Measurements from ENCODE around the gene ILDR2.

ILDR2 gene

DNA sequence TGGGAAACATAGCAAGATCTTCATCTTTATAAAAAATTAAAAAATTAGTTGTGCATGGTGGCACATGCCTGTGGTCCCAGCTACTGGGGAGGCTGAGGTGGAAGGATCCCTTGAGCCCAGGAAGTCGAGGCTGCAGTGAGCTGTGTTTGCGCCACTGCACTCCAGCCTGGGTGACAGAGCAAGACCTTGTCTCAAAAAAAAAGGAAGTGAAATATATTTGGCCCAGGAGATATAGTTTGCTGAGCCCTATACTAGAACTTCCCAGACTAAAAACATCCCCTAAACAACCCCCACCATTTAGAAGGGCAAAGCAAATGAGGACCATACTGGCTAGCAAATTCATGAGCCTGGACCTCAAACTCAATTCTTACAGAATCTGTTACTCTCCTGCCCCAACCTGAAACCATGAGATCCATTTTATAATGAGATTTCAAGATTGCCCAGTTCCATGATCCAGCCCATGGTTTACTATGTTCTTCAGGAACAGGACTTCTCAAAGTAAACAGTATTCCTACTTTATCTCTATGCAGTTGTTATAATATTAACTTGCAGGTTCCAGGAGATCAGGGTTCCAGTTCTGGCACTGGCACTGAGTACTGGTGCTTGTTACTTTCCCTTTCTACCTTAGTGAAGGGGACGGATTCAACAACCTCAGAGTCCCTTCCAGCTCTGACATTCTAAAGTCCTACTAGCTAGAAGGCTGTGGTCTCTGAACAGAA is 50.4 kb downstream of the ILDR2 start:
- DNase-seq, result no peak

DNA sequence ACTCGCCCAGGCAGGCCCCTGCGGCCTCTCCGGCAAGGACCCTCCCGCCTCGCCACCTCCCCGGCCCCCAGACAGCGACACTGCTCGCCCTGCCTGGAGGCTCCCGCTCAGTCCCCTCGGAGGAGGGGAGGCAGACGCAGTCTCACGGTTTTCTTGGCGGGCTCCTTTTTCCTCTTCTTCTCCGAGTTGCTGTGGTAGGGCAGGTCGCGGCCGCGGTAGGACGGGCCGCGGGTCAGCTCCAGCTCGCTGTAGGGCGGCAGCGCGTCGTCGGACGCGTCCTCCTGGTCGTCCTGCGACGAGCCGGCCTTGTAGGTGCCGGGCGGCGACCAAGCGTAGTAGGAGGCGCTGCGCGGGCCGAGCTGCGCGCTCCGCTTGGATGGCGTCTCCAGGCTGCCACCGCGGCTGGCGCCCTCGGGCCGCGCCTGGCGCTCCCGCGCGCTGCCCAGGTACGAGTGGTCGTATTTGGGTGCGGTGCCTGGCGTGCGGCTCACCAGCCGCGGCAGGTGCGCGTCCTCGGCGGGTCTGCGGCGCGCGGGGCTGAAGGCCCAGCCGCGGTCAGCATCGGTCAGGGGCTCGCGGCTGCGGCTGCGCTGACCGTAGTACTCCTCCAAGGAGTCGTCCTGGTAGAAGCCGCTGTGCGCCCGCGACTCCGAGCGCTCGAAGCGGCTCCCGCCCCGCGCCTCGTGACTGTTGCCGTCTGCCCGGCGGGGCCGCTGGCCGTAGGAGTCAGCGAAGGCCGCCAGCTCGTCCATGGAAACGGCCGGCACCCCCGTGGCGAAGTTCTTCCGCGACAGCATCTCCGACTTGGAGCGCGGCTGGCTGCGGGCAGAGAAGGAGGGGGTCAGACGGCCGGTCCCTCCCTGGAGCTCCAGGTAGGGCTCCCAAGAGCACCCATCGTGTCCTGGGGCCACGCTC is 54.5 kb downstream of the ILDR2 start:
- DNase-seq, result no peak

DNA sequence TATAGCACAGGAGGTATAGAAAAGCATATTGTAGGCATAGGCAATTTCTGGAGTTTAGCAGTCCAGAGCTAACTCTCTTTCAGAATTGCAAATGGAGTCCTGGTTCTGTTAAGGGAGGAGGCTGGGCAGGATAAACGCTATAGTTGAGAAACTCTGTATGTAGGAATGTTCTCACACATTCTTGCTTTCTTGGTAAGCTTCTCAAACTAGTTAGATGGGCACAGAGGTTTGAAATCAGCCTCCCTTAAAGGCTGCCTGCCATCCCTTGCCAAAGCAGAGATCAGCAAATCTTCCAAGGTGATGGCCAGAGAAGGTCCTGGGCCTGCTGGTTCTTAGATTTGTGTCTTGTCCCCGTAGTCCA is 56.4 kb downstream of the ILDR2 start:
- no peak for DNase-seq

DNA sequence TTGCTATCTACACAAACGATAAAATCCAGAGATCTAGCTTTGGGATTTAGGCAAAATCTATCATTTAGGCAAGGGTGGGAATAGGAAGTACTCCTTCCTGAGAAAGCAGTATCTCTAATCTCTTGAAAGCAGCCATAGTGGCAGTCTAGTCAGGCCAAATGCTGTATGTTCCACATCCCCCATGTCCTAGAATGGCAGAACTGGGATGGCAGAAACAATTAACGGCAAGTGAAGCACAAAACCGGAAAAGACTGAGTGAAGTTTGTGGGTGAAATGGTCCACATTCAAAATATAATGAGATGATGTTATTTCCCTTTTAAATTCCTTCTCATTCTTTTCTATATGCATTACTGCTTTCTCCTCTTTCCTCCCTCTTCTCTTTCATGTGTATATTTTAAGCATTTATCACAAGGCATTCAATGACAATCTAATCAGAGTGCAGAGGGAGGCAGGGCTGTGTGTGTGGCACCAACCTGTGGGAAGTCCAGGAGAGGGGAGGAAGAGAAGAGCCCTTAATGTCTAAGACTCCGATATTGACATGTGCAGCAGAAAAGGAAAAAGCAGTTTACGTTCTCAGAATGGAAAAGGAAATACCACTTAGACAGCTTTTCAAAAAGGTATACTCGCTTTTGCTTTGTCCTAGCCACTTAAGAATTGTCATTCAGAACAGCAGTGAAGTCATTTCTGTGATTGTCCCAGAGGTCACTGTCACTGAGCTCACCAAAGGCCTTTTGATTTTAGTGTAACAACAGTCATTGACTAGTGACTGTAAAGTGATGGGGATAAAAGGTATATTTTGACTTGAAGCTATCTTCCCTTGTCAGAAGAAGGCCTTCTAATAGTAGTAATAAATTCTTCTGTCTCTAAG is 57.0 kb downstream of the ILDR2 start:
- DNase-seq, result no peak

DNA sequence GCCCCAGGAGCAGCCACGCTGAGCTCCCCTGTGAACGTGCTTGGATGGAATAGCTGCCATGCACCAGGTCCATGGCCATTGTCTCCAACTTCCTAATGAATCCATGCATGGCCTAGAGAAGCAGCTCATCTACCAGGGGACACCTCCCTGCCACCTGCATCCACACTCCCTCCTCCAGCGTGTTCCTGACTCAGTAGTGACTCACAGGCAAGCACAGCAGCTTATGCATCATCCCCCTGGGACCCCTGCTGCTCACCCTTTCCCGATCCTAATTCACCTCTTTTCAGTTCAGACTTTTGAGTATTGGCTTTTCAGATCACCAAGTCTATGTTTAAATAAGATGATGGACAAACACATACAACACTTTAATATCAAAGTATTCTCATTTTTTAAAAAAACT is 59.4 kb downstream of the ILDR2 start:
- no peak for DNase-seq

DNA sequence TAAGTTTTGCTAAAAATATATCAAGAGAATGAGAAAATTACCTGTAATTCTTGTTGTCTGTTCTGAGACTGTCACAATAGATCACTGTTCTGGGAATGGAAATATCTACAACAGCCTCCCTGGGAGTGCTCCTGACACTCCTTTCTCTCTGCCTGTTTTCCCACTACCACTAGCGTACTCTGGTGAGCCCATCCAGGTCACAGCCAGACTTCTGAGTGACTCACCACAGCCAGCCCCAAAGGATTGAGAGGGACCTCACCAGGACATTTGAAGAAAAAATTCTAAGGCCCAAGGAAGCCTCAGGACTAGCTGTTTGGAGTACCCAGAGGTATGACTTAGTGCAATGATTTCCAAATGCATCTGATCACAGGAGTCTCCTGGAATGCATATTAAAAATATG is 60.3 kb downstream of the ILDR2 start:
- no peak for DNase-seq

DNA sequence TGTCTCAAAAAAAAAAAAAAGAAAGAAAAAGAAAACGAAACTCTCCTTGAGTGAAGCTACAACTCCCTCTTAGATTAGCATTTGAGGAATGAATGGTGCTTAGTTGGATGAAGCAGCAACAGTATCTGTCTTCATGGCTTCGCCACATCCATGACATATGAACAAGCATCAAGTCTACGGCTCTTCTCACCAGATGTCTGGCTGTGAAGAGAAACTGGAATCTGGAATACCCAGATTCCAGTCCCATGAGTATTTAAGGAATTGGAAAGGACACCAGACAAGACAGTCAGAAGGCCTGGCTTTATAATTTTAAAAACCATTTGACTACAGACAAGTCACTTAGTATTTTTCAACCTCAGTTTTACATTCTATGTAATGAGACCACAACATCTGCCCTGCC is 61.2 kb downstream of the ILDR2 start:
- DNase-seq, result no peak

DNA sequence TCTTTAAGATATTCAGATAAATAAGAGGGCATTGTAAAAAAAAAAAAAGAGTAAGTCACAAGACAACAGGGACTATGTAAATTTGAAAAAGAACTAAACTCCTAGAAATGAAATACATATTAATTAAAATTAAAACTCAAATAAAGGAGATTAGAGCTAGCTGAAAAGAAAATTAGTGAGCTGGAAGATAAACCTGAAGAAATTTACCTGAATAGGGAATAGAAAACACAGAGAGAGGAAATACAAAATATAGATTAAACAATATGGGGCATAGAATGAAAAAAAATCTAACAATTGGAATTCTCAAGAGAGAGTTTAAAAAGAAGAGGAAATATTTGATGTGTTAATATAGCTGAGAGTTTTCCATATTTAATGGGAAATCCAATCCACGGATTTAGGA is 63.7 kb downstream of the ILDR2 start:
- no peak for DNase-seq

DNA sequence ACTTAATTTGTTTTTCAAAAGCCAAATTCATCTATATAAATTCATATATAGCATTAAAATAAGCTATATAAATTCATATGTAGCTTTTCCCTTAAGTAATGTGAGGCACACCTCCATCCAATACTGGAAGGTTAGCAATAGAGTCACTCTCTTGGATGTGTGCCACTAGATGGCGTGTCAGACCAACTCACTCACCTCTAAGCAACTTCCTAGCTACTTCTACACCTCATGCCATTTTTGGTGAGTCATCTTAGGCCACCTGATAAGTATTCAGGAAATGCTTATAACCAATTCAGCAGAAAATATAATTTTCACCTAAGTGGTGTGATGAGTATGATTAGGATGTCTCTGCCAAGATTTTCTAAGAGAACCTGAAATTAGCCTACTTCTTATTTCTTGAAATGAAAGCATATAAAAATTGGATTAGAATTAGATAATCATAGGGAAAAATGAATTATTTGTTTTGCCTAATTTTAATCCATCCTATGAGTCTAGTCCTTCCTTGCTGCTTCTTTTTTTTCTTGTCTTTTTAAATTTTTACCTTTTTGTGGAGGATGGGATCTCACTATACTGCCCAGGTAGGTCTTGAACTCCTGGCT is 64.8 kb downstream of the ILDR2 start:
- DNase-seq, result peak; percentile 72 to 75

DNA sequence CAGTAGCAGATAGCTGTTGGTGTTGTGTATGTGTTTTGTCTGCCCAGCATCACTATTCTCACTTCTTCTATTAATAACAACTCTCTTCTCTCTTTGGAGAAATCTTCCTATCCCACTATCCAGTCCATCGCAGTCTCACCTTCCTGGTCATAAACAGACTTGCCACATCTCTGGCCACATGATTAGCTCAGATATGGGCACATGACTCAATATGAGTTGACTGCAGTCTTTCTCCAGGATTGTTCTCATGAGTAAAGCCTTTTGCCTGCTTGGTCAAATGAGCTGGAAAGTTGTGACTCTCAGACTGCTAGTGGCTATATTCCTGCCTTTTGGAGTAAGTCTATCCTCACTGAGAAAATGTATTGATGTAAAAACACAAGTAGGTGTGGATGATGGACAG is 66.4 kb downstream of the ILDR2 start:
- DNase-seq, result no peak

DNA sequence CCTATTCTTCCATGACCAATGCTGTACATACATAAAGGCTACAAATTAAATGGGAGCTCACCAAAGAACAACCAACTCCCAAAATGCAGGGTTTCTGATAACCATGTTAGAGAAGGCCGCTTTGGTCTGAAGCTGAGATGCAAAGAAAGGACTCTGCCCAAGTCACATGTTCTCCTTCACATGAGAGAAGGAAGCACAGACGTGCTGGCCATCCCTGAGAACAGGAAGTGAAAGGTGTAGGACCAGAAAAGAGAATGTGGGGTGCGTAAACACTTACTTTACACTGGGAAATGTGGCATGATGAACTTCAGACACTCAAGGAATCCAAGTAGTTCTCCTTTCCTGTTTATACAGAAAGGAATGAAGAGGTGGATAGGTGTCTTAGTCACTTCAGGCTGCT is 67.6 kb downstream of the ILDR2 start:
- no peak for DNase-seq

DNA sequence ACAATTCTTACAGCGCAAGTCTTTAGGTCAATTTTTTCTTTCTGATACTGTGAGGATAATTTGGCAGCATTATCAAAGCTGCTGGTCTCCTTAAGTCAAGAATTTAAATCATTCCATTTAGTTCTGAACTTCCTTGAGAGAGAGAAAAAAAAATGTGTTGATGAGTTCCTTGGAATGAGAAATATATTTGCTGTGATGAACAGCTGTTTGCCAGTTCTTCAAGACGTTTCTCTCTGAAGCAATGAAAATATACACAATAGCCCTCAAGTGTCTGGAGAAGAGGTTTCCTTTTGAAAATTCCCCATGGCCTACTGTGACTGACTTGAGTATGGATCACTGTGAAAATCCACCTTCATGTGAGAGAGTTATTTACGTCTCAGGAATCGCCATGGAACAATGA is 68.3 kb downstream of the ILDR2 start:
- DNase-seq, result no peak

DNA sequence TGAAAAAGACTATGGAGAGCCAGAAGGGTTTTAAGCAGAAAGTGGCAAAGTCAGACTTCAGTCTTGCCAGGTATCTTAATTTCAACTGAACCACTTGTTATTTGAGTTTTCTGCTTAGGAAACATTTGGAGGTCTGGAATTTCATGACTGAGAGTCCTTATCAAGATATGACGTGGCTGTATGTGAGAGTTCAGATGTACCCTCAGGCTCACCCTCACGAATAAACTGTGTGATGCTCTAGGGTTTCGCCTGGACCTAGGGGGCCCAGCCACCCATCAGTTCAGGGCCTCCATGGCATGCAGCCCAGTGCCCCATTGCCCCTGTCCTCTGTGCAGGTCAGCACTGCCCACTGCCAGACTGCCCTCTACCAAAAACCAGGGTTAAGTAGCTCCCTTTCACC is 68.7 kb downstream of the ILDR2 start:
- DNase-seq, result no peak

DNA sequence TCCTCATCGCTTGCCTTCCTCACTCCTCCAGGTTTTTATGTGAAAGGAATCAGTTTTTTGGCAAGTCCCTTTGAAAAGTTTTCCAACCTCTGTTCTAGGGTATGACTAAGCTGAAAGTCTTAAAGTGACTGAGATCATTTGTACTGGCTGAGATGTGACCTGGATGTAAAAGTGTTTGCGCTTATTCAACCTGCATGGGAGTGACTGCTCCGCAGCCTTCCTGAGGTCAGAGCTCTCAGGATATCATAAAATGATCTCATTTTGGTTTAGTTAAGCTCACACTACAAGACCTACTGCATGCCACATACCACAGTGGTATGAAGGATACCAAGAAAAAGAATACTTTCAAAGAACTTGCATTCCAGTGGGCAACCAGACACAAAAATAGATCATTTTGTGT is 69.4 kb downstream of the ILDR2 start:
- DNase-seq, result no peak

DNA sequence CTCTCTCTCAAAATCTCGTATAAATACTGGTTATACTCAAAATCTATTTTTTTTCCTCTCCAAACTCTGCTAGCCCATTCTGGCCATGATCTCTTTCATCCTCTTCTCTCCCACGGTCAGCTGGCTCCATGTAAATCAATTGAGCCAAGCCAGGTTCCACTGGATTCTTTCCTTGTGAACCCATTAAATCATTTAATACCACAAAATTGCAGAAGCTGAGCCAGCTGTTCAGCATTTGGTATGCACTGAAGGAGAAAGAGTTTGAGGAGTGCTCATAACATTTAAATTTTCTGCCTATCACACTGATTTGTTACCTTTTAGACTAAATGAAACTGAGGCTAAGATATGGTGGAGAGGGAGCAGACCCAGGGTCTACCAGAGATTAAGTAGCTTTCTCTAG is 70.2 kb downstream of the ILDR2 start:
- DNase-seq, result no peak

DNA sequence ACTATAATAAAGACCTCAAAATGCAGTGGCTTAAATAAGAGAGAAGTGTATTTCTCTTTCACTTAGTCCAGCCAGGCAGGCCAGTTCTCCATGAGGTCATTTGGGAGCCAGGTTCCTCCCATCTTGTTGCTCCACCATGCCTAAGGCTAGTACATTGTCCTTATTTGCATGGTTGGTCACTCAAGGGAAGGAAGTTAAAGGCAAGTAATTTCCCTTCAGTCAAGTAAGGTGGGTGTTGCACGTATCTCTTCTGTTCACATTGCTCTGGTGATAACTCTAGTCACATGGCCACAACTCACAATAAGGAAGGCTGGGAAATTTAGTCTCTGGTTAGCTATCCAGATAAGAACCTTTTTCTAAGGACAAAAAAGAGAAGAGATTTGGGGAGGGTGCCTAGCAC is 72.1 kb downstream of the ILDR2 start:
- DNase-seq, result no peak

DNA sequence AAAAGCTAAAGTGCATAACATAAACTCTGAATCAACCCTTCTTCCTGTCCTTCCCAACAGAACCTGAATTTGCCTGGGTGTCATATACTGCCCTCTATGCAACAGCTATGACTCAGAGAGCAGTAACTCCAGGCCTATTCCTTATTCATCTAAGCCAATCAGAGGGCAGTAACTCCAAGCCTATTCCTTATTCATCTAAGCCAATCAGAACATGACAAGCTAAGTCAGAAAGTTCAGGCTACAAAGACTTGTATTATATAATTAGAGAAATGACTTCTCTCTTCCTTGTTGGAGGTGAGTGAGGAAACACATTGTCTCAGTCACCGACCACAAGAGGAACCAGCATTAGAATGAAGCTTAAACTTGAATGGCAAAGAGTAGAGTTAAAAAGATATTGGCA is 73.1 kb downstream of the ILDR2 start:
- DNase-seq, result no peak

DNA sequence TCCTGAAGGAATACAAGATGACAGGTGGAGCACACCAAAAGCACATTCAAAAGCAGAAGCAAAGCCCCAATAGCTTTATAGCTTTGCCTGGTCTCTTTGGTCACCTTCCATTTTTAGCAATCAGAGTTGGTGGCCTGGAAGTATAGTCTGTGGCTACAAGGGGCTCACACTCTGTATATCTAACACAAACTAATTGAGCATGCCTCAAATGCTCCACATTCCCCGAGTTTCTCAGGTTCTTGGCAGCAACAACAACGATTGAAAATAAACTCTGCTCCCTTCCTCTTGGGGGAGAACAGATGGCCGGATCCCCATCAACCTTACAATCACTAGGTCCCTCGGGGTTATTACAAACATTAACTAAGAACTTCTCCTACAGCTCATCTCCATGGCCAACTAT is 74.4 kb downstream of the ILDR2 start:
- DNase-seq, result no peak

DNA sequence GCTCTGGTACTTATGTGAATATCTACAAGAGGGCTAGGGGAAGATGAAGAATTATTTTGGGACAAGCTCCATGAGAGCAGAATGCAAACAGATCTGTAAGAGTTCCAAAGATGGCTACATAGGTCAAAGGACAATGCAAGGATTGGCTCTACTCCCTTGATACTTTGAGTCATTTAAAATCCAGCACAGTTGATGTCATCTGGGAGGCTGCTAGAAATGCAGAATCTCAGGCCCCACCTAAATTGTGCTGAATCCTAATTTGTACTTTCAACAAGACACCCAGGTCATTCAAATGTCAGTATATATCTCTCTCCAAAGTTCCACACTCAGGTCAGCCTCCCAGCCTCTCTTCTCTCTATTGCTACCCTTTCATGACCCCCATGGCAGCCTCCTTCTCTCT is 75.6 kb downstream of the ILDR2 start:
- no peak for DNase-seq

DNA sequence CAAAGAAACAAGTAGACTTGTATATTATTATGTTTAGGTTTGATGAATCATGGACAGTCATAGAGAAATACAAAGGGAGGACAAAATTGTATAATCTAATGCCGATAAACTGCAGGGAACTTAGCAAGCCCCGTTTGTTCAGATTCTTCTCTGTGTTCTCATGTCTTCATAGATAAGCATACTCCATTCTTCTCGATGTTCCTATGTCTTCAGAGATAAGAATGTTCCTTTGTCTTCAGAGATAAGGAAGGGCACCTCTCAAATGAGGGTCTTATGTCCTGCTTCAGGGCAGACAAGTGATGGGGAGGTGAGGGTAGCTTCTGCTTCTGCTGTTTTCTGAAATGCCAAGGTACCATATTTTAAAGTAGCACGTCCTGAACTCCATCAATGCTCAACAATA is 79.6 kb downstream of the ILDR2 start:
- no peak for DNase-seq

DNA sequence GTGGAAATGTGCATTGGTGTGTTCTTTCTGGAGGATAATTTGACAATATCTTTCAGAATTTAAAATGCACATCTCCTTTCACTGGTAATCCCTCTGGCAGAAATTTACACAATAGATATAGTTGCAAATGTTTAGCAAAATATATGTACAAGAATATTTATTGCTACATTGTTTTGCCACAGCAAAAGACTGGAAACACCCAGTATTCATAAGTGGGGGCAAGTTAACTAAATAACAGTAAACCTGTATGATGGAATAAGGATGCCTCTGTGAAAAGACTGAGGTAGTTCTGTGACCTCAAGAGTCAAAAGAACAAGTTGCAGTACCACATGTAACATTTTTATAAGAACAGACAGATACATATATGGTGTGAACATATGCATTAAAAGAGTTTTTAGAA is 85.6 kb downstream of the ILDR2 start:
- no peak for DNase-seq

DNA sequence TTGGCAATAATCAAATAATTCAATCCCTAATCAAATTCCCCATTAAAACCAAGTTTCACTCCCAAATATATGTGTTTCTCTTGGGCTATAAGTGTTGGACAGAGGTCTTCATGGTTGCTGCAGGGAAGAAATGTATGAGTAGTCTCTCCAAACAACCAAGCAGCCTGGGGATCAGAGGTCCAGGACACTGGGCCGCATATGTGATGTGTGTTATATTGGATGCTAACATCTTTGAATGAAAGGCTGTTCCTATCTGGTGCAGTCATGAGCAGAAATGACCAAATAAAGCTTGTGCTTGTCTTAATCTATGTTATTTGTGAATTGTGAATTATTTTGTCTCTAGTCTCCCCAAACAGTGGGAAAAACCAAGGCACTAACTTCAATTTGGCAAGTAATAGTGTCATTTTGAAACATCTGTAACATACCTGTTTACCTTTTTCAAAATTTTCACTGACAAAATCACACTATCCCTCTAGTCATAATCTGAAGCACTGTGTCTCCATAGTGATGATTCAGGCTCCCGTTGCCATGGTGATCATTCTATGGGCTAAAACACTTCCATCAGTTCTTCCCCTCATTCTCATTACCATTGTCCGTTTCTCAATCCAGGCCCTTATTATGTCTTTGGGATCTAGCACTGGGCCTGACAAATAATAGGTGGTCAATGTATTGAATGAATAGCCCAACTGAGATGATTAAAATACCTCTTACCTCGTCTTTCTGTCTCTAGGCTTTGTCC is 86.8 kb downstream of the ILDR2 start:
- no peak for DNase-seq

Data from activated CD4-positive, alpha-beta T cell treated with anti-CD3 and anti-CD28 coated beads for 4 hours (primary cell).